Neutrophil (primary cell): Measurements from ENCODE around the gene ASPHD1.

Source experiments
- H3K27ac ChIP-seq: fragments of 200-600 bp; sonication (generic); 2 replicates; pipeline ENCODE4 v1.5.1; 2016; ENCODE audit warnings: mild to moderate bottlenecking, moderate library complexity
- H3K27me3 ChIP-seq: fragments of 200-600 bp; sonication (generic); 2 replicates; pipeline ENCODE4 v1.6.0; 2016; ENCODE audit warnings: mild to moderate bottlenecking
- H3K36me3 ChIP-seq: fragments of 200-600 bp; sonication (generic); 2 replicates; pipeline ENCODE4 v1.5.1; 2017
- H3K4me1 ChIP-seq, 2 experiments: fragments of 200-600 bp in 1 of 2; sonication (generic) in 1 of 2; 1 replicate in 1 of 2; 2 replicates in 1 of 2; pipeline versions ENCODE4 v1.5.1 to v1.6.1; 2013 to 2016; ENCODE audit warnings: low read depth in 1 of 2, low read length in 1 of 2, mild to moderate bottlenecking in 1 of 2, moderate library complexity in 1 of 2; ENCODE audit not compliant: control insufficient read depth in 1 of 2, insufficient read depth in 1 of 2
- H3K4me3 ChIP-seq, 2 experiments: fragments of 200-600 bp in 1 of 2; sonication (generic) in 1 of 2; 1 replicate in 1 of 2; 2 replicates in 1 of 2; pipeline ENCODE4 v1.5.1; 2013 to 2016; ENCODE audit warnings: low read depth in 1 of 2, low read length in 1 of 2, mild to moderate bottlenecking in 1 of 2, moderate library complexity in 1 of 2
- H3K9me3 ChIP-seq: fragments of 200-600 bp; sonication (generic); 2 replicates; pipeline ENCODE4 v1.5.1; 2016
- TF ChIP-seq, protein P1 (sequence below): fragments of 200-600 bp; sonication (generic); IDR thresholded peaks from 2 replicates; pipeline ENCODE4 v1.5.1; 2016; ENCODE audit warnings: antibody characterized with exemption

ASPHD1 gene

DNA sequence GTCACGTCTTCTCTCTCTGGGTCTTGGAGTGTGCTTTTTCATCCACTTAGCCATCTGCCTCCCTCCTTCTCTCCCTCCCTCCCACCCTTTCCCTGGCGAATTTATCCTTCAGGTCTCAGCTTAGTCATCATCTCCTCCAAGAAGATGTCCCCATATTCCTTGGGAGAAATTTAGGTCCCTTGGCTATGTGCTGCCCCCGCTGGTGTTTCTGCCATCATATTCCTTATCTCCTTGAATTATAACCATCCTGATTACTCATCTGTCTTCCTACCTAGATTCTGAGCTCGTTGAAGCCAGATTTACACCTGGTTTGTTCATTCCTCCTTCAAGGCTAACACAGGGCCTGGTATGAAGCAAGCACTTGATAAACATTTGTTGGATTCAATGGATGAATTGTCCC, 5.9 kb upstream of the ASPHD1 start:
- peaks cover under 1 to 8% of the 10 kb centered on the region in 2 experiments for H3K4me1 ChIP-seq
- H3K4me3 ChIP-seq = no peak overlapping the region
- no peaks in the 10 kb centered on the region for H3K36me3 ChIP-seq
- TF ChIP-seq, protein P1, sequence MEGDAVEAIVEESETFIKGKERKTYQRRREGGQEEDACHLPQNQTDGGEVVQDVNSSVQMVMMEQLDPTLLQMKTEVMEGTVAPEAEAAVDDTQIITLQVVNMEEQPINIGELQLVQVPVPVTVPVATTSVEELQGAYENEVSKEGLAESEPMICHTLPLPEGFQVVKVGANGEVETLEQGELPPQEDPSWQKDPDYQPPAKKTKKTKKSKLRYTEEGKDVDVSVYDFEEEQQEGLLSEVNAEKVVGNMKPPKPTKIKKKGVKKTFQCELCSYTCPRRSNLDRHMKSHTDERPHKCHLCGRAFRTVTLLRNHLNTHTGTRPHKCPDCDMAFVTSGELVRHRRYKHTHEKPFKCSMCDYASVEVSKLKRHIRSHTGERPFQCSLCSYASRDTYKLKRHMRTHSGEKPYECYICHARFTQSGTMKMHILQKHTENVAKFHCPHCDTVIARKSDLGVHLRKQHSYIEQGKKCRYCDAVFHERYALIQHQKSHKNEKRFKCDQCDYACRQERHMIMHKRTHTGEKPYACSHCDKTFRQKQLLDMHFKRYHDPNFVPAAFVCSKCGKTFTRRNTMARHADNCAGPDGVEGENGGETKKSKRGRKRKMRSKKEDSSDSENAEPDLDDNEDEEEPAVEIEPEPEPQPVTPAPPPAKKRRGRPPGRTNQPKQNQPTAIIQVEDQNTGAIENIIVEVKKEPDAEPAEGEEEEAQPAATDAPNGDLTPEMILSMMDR = no peak
- no peak overlapping the region for H3K27ac ChIP-seq
- H3K9me3 ChIP-seq = no peaks in the 10 kb centered on the region
- peaks cover 41% of the 10 kb centered on the region for H3K27me3 ChIP-seq

DNA sequence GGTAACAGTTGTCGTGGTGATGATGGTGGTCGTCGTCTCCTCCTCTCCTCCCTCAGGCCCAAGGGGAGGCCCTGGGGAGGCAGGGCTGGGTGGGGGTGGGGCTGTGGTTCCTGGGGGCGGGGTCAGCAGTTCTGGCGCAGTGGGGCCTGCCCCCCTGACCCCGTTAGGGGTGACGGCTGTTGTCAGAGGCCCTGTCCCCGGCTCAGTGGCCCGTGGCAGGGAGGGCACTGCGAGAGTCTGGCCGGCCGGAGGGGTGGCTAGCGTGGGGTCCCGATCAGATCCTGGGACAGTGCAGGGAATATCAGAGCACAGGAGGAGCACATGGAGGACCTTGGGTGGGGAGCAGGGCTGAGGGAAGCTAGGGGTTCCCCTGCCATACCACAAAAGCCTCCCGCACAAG, 3.4 kb upstream of the ASPHD1 start:
- no peaks in the 10 kb centered on the region for H3K9me3 ChIP-seq
- TF ChIP-seq, protein P1 = no peak

DNA sequence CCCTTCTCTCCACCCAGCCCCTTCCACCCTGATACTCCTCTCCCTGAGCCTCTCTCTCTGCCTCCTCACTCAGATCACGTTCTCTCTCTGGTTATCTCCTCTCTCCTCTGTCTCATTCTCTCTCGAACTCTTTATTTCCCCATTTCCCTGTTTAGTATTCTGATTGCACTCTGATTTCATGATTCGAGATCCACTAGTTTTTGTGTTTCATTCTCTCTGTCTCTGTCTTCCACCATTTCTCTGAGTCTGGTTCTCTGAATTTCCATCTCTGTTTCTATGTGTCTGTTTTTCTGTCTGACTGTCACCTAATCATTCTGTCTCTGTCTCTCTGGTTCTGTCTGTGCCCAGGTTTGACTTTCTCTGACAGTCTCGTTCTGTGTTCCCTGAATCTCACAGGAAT, 3.0 kb upstream of the ASPHD1 start:
- Histone ChIP-seq H3K27ac (no peak overlapping the region), H3K27me3 (peaks cover 71% of the 10 kb centered on the region), H3K9me3 (no peaks in the 10 kb centered on the region), H3K36me3 (no peaks in the 10 kb centered on the region), H3K4me1 (peaks cover 6 to 14% of the 10 kb centered on the region in 2 experiments), H3K4me3 (no peak overlapping the region)
- TF ChIP-seq, protein P1 = no peak

More for the DNA sequence above, 3.4 kb upstream of the ASPHD1 start:
- Histone ChIP-seq H3K27ac (no peak overlapping the region), H3K4me3 (no peak overlapping the region), H3K36me3 (no peaks in the 10 kb centered on the region), H3K4me1 (peaks cover 11 to 14% of the 10 kb centered on the region in 2 experiments), H3K27me3 (peaks cover 66% of the 10 kb centered on the region)

DNA sequence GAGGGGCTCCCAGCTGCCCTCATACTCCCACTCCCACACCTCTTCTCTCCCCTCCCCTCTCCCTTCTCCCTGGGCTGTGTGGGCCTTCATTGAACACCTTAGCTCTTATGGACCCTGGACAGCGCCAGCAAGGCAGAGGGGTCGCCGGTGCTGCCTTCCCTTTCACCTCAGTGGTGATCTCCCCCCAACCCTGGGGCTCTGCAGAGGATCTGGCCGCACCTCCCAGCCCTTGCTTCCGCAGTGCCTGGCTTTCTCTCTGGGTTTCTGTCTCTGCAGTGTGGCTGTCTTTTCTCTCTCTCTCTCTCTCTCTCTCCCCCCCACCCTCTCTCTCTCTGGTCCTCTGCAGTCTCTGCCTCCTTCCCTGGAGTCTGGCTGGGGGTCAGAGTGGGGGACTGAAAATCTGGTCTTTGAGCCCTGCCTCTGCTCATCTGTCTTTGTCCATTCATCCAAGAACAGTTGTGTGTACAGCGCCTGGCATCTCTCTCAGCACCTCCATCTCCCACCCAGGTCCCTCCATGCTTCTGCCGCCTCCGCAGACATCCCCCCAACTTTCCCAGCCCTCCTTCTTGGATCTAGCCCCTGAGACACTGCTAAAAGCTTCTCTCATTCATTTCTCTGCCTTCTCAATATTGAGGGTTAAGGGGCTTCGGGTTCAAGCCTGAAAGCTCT, 2.0 kb upstream of the ASPHD1 start:
- Histone ChIP-seq H3K9me3 (no peaks in the 10 kb centered on the region), H3K36me3 (no peaks in the 10 kb centered on the region), H3K27ac (no peak overlapping the region), H3K4me1 (peaks cover 6 to 14% of the 10 kb centered on the region in 2 experiments), H3K4me3 (no peak overlapping the region), H3K27me3 (peaks cover 71% of the 10 kb centered on the region)
- TF ChIP-seq, protein P1 = no peak

DNA sequence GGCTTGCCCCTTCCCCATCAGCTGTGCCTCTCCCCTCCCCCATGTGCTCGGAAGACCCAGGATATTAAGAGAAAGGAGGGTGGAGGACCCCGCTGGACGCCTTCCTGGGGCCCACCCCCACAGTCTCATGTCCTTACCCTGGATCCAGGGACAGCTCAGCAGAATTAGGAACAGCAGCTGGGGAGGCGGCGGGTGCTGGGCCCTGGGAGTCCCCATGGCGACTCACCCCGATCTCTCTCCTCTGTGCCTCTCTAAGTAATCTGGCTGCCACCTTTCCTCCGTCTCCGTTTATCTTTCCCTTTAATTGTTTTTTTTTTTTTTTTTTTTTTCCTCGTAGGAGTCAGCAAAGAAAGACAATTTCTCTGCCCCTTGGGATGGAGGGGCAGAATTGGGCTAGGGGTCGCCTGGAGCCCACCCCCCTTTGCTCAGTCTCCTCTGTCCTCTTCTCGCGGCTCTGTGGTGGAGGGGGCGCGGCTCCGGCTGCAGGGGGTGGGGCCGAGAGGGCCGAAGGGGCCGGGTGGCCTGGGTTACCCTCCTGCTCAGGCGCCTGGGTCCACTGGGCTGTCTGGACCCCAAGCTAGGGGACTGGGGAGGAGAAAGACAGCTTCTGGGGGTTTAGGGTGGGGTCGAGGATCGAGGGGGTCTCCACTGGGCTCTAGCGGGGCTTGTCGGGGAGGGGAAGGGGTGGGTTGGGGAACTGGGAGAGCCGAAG, 1.3 kb upstream of the ASPHD1 start:
- Histone ChIP-seq H3K4me1 (peaks cover 6 to 14% of the 10 kb centered on the region in 2 experiments), H3K4me3 (no peak overlapping the region), H3K27me3 (peaks cover 71% of the 10 kb centered on the region), H3K27ac (no peak overlapping the region), H3K9me3 (no peaks in the 10 kb centered on the region), H3K36me3 (no peaks in the 10 kb centered on the region)
- TF ChIP-seq, protein P1 = no peak
